NB4 (cell line): ENCODE results near the gene CDH22.

Experiments used
- CTCF ChIP-seq: IDR thresholded peaks from one replicate; pipeline ENCODE4 v1.5.1; 2012; ENCODE audit warnings: low read depth, low read length
- MYC ChIP-seq: IDR thresholded peaks from 2 replicates; pipeline ENCODE4 v1.6.1; 2011; ENCODE audit warnings: low read depth, low read length
- POLR2A ChIP-seq: IDR thresholded peaks from 2 replicates; pipeline ENCODE4 v1.6.1; 2011; ENCODE audit warnings: mild to moderate bottlenecking; ENCODE audit not compliant: insufficient read length; ENCODE audit errors: extremely low read depth

DNA sequence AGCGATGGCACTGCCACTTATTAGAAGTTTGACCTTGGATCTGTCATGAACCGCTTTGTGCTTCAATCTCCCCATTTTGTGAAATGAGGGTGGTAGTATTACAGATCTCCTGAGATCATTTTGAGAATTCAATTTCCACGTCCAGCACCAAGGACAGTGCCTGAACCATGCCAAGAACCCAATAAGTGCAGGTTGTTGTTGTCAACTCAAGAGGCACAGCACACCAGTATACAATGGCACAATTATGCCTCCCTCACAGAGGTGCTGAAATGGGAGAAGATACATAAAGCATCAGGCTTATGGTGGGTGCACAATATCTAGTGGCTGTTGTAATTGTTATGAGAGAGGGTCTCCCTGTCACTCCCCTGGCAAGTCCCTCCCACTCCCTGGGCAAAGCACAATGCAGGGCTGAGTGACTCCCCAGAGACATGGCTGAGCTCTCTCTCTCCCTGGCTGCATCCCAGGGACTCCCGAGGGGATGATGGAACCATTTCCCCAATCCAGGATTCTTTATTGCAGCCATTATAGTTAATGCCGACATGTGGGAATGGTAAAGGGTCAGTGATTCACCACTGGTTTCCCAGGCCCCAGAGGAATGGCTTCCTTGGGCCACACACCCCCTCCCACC lies 78.7 kb downstream of the CDH22 start:
- no peak for TF ChIP-seq POLR2A
- no peak for TF ChIP-seq CTCF
- TF ChIP-seq MYC: peak; percentile 35; the same call in 1 of the 2 replicates
